HG02840 (cell line): Measurements from ENCODE around the gene FLNC.

Experiments used
- ATAC-seq: cut with Tn5 transposase; IDR thresholded peaks from one replicate; pipeline ENCODE4 v1.9.1; 2021; ENCODE audit warnings: mild to moderate bottlenecking, moderate library complexity, moderate number of reproducible peaks; ENCODE audit not compliant: unreplicated experiment, low FRiP score

The FLNC gene

GRCh38 chr7:128830231-128831177 is at the start of gene FLNC:
Gene FLNC, plus strand, starts transcription at chr7:128830406. Its CDS starts 232 bp downstream, at chr7:128830638.
- no peak for ATAC-seq

- no peak for ATAC-seq
These were observed 49.1 kb upstream of the FLNC start for GRCh38 chr7:128781126-128781525.

- no peak for ATAC-seq
These were observed 48.4 kb upstream of the FLNC start for GRCh38 chr7:128781851-128782250.

GRCh38 chr7:128783143-128783861 is 46.9 kb upstream of the FLNC start:
- ATAC-seq, result no peak

- no peak for ATAC-seq
These were observed 44.5 kb upstream of the FLNC start for GRCh38 chr7:128785738-128786137.

- no peak for ATAC-seq
These were observed 41.5 kb upstream of the FLNC start for GRCh38 chr7:128788446-128789412.

GRCh38 chr7:128790315-128791041 is 39.7 kb upstream of the FLNC start:
- ATAC-seq, result no peak

- ATAC-seq, result no peak
These were observed 38.9 kb upstream of the FLNC start, which contains the start of gene CCDC136 for GRCh38 chr7:128791121-128791971. Gene CCDC136, plus strand, starts transcription at chr7:128791968. Its CDS starts 444 bp downstream, at chr7:128792412.

GRCh38 chr7:128791972-128792327 is 38.3 kb upstream of the FLNC start:
- ATAC-seq, result no peak

- no peak for ATAC-seq
These were observed 37.6 kb upstream of the FLNC start for GRCh38 chr7:128792471-128793180.

- no peak for ATAC-seq
These were observed 37.0 kb upstream of the FLNC start for GRCh38 chr7:128793181-128793547.

GRCh38 chr7:128794020-128794419 is 36.2 kb upstream of the FLNC start:
- ATAC-seq, result no peak

GRCh38 chr7:128794436-128794835 is 35.8 kb upstream of the FLNC start:
- no peak for ATAC-seq

- no peak for ATAC-seq
These were observed 35.1 kb upstream of the FLNC start for GRCh38 chr7:128795129-128795528.

GRCh38 chr7:128796327-128796726 is 33.9 kb upstream of the FLNC start:
- ATAC-seq, result no peak

- ATAC-seq, result no peak
These were observed 30.8 kb upstream of the FLNC start for GRCh38 chr7:128799451-128799850.

GRCh38 chr7:128800567-128800966 is 29.6 kb upstream of the FLNC start:
- no peak for ATAC-seq

GRCh38 chr7:128801003-128801402 is 29.2 kb upstream of the FLNC start:
- no peak for ATAC-seq
